Endodermal cell (in vitro differentiated cells): ENCODE measurements around the gene VIL1. TPM values are rescaled to one million over a fixed set of nuclear protein-coding genes. Genes with fewer than 3 reads are reported as not detected.

Experiments
- DNase-seq: peaks from one replicate; pipeline ENCODE4 v3.0.0-alpha.2; 2017
- H3K27ac ChIP-seq: 2 replicates; pipeline ENCODE4 v1.5.1; 2013; ENCODE audit warnings: mild to moderate bottlenecking, low read depth, low read length, moderate library complexity
- H3K27me3 ChIP-seq: 2 replicates; pipeline ENCODE4 v1.6.1; 2013; ENCODE audit warnings: mild to moderate bottlenecking, low read length, moderate library complexity; ENCODE audit not compliant: insufficient read depth, control insufficient read depth, poor library complexity, severe bottlenecking
- H3K36me3 ChIP-seq: 2 replicates; pipeline ENCODE4 v1.7.0; 2013; ENCODE audit warnings: mild to moderate bottlenecking, low read length, moderate library complexity; ENCODE audit not compliant: control insufficient read depth, insufficient read depth
- H3K4me1 ChIP-seq: one replicate; pipeline ENCODE4 v1.7.0; 2013; ENCODE audit warnings: low read length; ENCODE audit not compliant: control insufficient read depth, insufficient read depth
- H3K4me3 ChIP-seq: 2 replicates; pipeline ENCODE4 v1.5.1; 2013; ENCODE audit warnings: mild to moderate bottlenecking, low read length, moderate library complexity
- H3K9ac ChIP-seq: 2 replicates; pipeline ENCODE4 v1.6.1; 2013; ENCODE audit warnings: mild to moderate bottlenecking, low read length, moderate library complexity; ENCODE audit not compliant: poor library complexity, severe bottlenecking; ENCODE audit errors: extremely low read depth
- H3K9me3 ChIP-seq: 2 replicates; pipeline ENCODE4 v1.6.1; 2013; ENCODE audit warnings: mild to moderate bottlenecking, low read length, moderate library complexity; ENCODE audit not compliant: control insufficient read depth
- H3K27ac Mint-ChIP-seq: 2 replicates; pipeline ENCODE4 v1.8.0; 2020; ENCODE audit warnings: mixed read lengths
- H3K27me3 Mint-ChIP-seq: 2 replicates; pipeline ENCODE4 v1.8.0; 2021; ENCODE audit warnings: mild to moderate bottlenecking, mixed read lengths; ENCODE audit not compliant: insufficient read depth
- H3K36me3 Mint-ChIP-seq: 2 replicates; pipeline ENCODE4 v1.8.0; 2020; ENCODE audit warnings: low read depth, mixed read lengths
- H3K4me1 Mint-ChIP-seq: 2 replicates; pipeline ENCODE4 v1.8.0; 2020; ENCODE audit warnings: mixed read lengths
- H3K4me3 Mint-ChIP-seq: 2 replicates; pipeline ENCODE4 v1.8.0; 2020; ENCODE audit warnings: mild to moderate bottlenecking, moderate library complexity, mixed read lengths
- H3K9me3 Mint-ChIP-seq: 2 replicates; pipeline ENCODE4 v1.8.0; 2020; ENCODE audit warnings: mild to moderate bottlenecking, mixed read lengths
- WGBS, 2 experiments: methylation state at CpG; one replicate each; pipeline versions ENCODE4 v1.1.5 to v1.1.7; 2013; ENCODE audit warnings: missing lambda C conversion rate in 2 of 2, mixed read lengths in 1 of 2; ENCODE audit not compliant: insufficient coverage in 1 of 2, insufficient read length in 1 of 2; 5-methylcytosine and 5-hydroxymethylcytosine counted together
- total RNA-seq, 2 donors: library from RNA; stranded (reverse); fragmentation: NEBNext Ultra II Directional in 1 of 2; extraction: Animal tissue kit (Norgen Biotek cat#: 25700) in 1 of 2; gene quantifications; 2 replicates in 1 of 2; 3 replicates in 1 of 2; pipeline ENCODE4 v1.2.1, GENCODE V29; 2021
- TF ChIP-seq, protein P1 (sequence below): fragments of 200-600 bp; sonication (generic); conservative IDR thresholded peaks from 2 replicates; pipeline ENCODE4 v1.5.0; 2021; ENCODE audit warnings: antibody characterized with exemption, mild to moderate bottlenecking

VIL1 gene
- total RNA-seq, 2 donors from 2014 or later = 70.2 to 83.1 TPM

DNA sequence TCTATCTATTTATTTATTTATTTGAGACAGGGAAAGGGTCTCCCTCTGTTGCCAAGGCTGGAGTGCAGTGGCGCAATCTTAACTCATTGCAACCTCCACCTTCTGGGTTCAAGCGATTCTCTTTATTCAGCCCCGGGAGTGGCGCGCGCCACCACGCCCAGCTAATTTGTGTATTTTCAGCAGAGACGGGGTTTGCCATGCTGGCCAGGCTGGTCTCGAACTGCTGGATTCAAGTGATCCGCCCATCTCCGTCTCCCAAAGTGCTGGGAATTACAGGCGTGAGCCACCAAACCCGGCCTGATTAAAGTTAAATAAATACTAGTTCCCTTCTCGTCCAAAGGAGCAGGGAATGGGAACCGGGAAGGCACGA, 23.5 kb upstream of the VIL1 start:
- H3K4me1 ChIP-seq = no peaks in the 10 kb centered on the region
- no peaks in the 10 kb centered on the region for H3K36me3 ChIP-seq
- no peaks in the 10 kb centered on the region for H3K9me3 ChIP-seq
- no peaks in the 10 kb centered on the region for H3K27me3 ChIP-seq
- Mint-ChIP-seq H3K27me3 (peaks cover 23% of the 10 kb centered on the region), H3K4me3 (peak overlapping the region; percentile 88), H3K4me1 (peaks cover 13% of the 10 kb centered on the region), H3K9me3 (no peaks in the 10 kb centered on the region), H3K27ac (peak overlapping the region; percentile 88), H3K36me3 (no peaks in the 10 kb centered on the region)
- no peak overlapping the region for H3K27ac ChIP-seq
- WGBS, 2 experiments = 25 to 30% methylated on average over 14 to 16 of the region's 16 CpGs
- H3K9ac ChIP-seq = peak overlapping the region; percentile 95
- peak overlapping the region; percentile 94 for H3K4me3 ChIP-seq
- TF ChIP-seq, protein P1, sequence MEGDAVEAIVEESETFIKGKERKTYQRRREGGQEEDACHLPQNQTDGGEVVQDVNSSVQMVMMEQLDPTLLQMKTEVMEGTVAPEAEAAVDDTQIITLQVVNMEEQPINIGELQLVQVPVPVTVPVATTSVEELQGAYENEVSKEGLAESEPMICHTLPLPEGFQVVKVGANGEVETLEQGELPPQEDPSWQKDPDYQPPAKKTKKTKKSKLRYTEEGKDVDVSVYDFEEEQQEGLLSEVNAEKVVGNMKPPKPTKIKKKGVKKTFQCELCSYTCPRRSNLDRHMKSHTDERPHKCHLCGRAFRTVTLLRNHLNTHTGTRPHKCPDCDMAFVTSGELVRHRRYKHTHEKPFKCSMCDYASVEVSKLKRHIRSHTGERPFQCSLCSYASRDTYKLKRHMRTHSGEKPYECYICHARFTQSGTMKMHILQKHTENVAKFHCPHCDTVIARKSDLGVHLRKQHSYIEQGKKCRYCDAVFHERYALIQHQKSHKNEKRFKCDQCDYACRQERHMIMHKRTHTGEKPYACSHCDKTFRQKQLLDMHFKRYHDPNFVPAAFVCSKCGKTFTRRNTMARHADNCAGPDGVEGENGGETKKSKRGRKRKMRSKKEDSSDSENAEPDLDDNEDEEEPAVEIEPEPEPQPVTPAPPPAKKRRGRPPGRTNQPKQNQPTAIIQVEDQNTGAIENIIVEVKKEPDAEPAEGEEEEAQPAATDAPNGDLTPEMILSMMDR = no peak
- DNase-seq = no peak

DNA sequence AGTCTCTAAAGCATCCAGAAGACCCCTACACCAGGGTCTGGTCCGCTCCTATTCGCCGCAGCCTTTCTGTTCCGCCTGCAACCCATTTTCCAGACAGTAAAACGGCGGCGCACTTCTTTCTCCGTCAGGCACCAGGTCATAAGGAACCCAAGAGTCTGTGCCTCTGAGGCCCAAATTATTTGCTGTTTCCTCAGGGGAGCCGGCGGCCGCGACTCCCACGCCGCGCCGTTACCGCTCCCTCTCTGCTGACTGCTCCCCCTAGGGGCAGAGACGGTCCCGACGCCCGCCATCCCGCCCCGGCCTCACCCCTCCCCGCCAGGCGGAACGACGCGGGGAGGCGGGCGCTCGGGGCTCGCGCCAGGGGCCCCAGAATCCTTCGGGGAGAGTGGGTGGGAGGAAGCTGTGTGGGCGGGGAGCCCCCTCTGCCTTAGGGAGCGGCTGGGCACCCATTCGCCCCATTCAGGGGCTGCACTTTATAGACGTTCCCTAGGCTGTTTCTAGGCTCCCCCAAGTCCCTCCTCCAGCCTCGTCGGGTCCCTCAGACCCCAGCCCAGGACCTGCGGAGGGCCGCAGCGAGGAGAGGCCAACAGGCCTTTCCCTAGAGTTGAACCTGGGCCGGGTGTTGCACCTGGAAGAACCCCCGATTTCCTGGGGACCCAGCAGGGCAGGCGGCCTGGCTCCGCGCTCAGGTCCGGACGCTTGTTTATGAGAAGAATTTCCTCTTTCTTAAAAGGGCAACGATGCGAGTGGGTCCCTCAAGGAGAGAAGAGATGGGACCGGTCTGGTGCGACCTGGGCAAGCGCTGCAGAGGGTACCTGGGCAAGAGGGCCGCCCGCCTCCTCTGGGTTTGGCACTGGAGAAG, 22.9 kb upstream of the VIL1 start:
- Mint-ChIP-seq H3K4me3 (peak overlapping the region; percentile 88), H3K9me3 (no peaks in the 10 kb centered on the region), H3K36me3 (no peaks in the 10 kb centered on the region), H3K27me3 (peaks cover 23% of the 10 kb centered on the region), H3K27ac (peak overlapping the region; percentile 99), H3K4me1 (peaks cover 13% of the 10 kb centered on the region)
- Histone ChIP-seq H3K27ac (peak overlapping the region; percentile 98), H3K4me3 (peak overlapping the region; percentile 94), H3K9me3 (no peaks in the 10 kb centered on the region), H3K9ac (peak overlapping the region; percentile 95), H3K36me3 (no peaks in the 10 kb centered on the region), H3K4me1 (no peaks in the 10 kb centered on the region), H3K27me3 (no peaks in the 10 kb centered on the region)
- DNase-seq = peak; percentile 96
- 0 to 3% methylated on average over 20 to 57 of the region's 57 CpGs for WGBS, 2 experiments
- TF ChIP-seq, protein P1 = peak; percentile 98

DNA sequence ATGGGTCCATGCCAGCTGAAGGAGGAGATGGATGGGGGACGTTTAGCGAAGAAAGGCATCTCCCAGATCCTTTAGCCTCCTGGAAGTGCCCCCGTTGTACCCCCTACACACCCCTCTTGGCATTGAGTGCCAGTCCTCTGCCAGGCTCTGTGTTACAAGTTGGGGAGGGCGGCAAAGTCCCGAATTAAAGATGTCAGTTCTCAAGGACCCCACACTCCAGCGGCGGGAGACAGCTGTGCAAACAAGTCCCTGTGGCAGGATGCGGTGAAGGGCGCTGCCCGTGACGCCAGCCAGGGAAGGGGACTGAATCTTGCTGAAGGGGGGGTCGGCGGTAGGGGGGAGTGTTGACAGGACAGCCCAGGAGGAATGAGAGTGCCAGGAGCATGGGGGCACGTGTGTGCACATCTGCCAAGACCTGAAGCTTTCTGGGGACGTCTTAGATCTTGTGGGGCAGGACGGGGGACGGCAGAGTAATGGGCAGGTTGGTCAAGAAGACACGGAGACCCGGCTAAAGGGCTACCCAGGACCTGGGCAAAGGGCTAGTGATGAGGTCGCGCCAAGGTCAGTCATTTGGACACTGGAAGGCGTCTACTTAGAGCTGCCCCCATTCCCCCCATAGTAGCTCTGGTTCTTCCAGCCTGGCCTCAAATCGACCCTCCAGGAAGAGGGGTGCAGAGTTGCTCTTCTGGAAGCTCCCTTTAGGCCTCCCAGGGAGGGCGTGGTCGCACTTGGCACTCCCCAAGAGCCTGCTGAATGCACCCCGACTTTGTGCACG, 22.0 kb upstream of the VIL1 start:
- Histone ChIP-seq H3K36me3 (peaks cover 5% of the 10 kb centered on the region), H3K4me3 (peak overlapping the region; percentile 94), H3K9me3 (no peaks in the 10 kb centered on the region), H3K27me3 (no peaks in the 10 kb centered on the region), H3K4me1 (no peaks in the 10 kb centered on the region), H3K9ac (peak overlapping the region; percentile 95), H3K27ac (peak overlapping the region; percentile 98)
- WGBS, 2 experiments = 1% methylated on average over 16 to 27 of the region's 27 CpGs
- peak overlapping the region; percentile 88 for H3K4me3 Mint-ChIP-seq
- no peaks in the 10 kb centered on the region for H3K36me3 Mint-ChIP-seq
- H3K9me3 Mint-ChIP-seq = no peaks in the 10 kb centered on the region
- DNase-seq = peak; percentile 81
- TF ChIP-seq, protein P1 = no peak
- peaks cover 23% of the 10 kb centered on the region for H3K27me3 Mint-ChIP-seq
- peaks cover 18% of the 10 kb centered on the region for H3K4me1 Mint-ChIP-seq
- H3K27ac Mint-ChIP-seq = peak overlapping the region; percentile 99
